Endometrial microvascular endothelial cells (primary cell): Measurements from ENCODE around the gene ZC3H11A. TPM values are rescaled to one million over a fixed set of nuclear protein-coding genes. Genes with fewer than 3 reads are reported as not detected.

Experiments used
- in situ Hi-C: cut with HindIII; loops from 2 replicates; pipeline ENCODE4 v1.10.0; 2017; ENCODE audit warnings: low sequenced_read_pairs, low pct_unique_long_range_greater_than_20kb; ENCODE audit errors: inconsistent ontology term
- total RNA-seq: library from RNA; depleted of rRNA; stranded (reverse); fragments of >200 nt; gene quantifications from one replicate; pipeline ENCODE4 v1.2.3, GENCODE V29; 2015; ENCODE audit errors: inconsistent ontology term

The ZC3H11A gene
- total RNA-seq, 1 donor from 2014 or later: 64.8 TPM

GRCh38 chr1:203777596-203777995 is 17.8 kb upstream of the ZC3H11A start:
- in situ Hi-C loops: no loop called here

- in situ Hi-C loops: no loop called here
Observed at GRCh38 chr1:203778146-203778545, 17.3 kb upstream of the ZC3H11A start.

- in situ Hi-C loops: no loop called here
Observed at GRCh38 chr1:203778789-203779188, 16.6 kb upstream of the ZC3H11A start.

GRCh38 chr1:203781962-203782361 is 13.5 kb upstream of the ZC3H11A start:
- in situ Hi-C loops: no loop called here

GRCh38 chr1:203789966-203790365 is 5.5 kb upstream of the ZC3H11A start:
- in situ Hi-C loops: loop anchor here (10.0 kb wide), 1 partner anchor 45 kb away; no protein-coding TSS in a partner anchor

GRCh38 chr1:203791498-203791897 is 3.9 kb upstream of the ZC3H11A start:
- in situ Hi-C loops: loop anchor here (10.0 kb wide), 1 partner anchor 47 kb away; no protein-coding TSS in a partner anchor

GRCh38 chr1:203792486-203792885 is 2.9 kb upstream of the ZC3H11A start:
- in situ Hi-C loops: loop anchor here (10.0 kb wide), 1 partner anchor 48 kb away; no protein-coding TSS in a partner anchor

- in situ Hi-C loops: loop anchor here (10.0 kb wide), 1 partner anchor 49 kb away; no protein-coding TSS in a partner anchor
Observed at GRCh38 chr1:203793561-203793960, 1.9 kb upstream of the ZC3H11A start.

- in situ Hi-C loops: loop anchor here (10.0 kb wide), 1 partner anchor 50 kb away; no protein-coding TSS in a partner anchor
Observed at GRCh38 chr1:203794764-203795440, 521 bp upstream of the ZC3H11A start.

GRCh38 chr1:203796236-203796605 is 798 bp downstream of the ZC3H11A start:
- in situ Hi-C loops: loop anchor here (10.0 kb wide), 1 partner anchor 51 kb away; no protein-coding TSS in a partner anchor

- in situ Hi-C loops: loop anchor here (10.0 kb wide), 1 partner anchor 52 kb away; no protein-coding TSS in a partner anchor
Observed at GRCh38 chr1:203797216-203797615, 1.8 kb downstream of the ZC3H11A start.

GRCh38 chr1:203797948-203798655 is 2.7 kb downstream of the ZC3H11A start:
- in situ Hi-C loops: loop anchor here (10.0 kb wide), 1 partner anchor 53 kb away; no protein-coding TSS in a partner anchor

- in situ Hi-C loops: loop anchor here (10.0 kb wide), 1 partner anchor 54 kb away; no protein-coding TSS in a partner anchor
Observed at GRCh38 chr1:203799157-203799556, 3.7 kb downstream of the ZC3H11A start.

GRCh38 chr1:203799971-203800370 is 4.5 kb downstream of the ZC3H11A start:
- in situ Hi-C loops: loop anchor here (10.0 kb wide), 1 partner anchor 55 kb away; no protein-coding TSS in a partner anchor

GRCh38 chr1:203805689-203806088 is 10.3 kb downstream of the ZC3H11A start:
- in situ Hi-C loops: no loop called here

- in situ Hi-C loops: no loop called here
Observed at GRCh38 chr1:203807196-203807595, 11.8 kb downstream of the ZC3H11A start.

GRCh38 chr1:203813581-203814341 is 18.3 kb downstream of the ZC3H11A start:
- in situ Hi-C loops: no loop called here

GRCh38 chr1:203818399-203818798 is 23.0 kb downstream of the ZC3H11A start:
- in situ Hi-C loops: no loop called here

- in situ Hi-C loops: no loop called here
Observed at GRCh38 chr1:203823306-203823705, 27.9 kb downstream of the ZC3H11A start.
